B cell (primary cell): ENCODE measurements around the gene OR1I1.

ENCODE experiments used
- EZH2 ChIP-seq: IDR thresholded peaks from 2 replicates; pipeline ENCODE4 v1.6.1; 2012; ENCODE audit warnings: borderline replicate concordance, low read depth, mild to moderate bottlenecking, moderate library complexity, low read length; ENCODE audit not compliant: insufficient read depth, poor library complexity, severe bottlenecking
- TF ChIP-seq, protein P1 (sequence below): fragments of 200-600 bp; IDR thresholded peaks from one replicate; pipeline ENCODE4 v1.8.0; 2022; ENCODE audit warnings: antibody characterized with exemption, mild to moderate bottlenecking

DNA sequence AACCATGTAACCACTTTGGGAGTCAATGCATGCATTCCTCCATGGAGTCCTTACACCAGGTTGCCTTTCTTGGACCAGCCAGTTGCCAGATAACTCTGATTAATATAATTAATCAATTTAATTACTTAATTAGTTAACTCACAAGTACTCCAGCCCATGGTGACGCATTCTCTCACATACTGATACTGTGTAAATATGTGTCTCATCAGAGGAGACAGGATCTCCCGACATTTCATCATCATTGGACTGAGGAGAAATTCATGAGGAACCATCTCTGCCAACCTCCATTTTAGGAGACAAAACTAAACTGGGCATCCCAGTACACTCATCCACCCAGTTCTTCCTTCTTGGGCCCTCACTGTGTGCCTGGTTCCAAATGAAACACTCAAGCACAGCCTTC lies 39.2 kb upstream of the OR1I1 start:
- TF ChIP-seq, protein P1, sequence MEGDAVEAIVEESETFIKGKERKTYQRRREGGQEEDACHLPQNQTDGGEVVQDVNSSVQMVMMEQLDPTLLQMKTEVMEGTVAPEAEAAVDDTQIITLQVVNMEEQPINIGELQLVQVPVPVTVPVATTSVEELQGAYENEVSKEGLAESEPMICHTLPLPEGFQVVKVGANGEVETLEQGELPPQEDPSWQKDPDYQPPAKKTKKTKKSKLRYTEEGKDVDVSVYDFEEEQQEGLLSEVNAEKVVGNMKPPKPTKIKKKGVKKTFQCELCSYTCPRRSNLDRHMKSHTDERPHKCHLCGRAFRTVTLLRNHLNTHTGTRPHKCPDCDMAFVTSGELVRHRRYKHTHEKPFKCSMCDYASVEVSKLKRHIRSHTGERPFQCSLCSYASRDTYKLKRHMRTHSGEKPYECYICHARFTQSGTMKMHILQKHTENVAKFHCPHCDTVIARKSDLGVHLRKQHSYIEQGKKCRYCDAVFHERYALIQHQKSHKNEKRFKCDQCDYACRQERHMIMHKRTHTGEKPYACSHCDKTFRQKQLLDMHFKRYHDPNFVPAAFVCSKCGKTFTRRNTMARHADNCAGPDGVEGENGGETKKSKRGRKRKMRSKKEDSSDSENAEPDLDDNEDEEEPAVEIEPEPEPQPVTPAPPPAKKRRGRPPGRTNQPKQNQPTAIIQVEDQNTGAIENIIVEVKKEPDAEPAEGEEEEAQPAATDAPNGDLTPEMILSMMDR: no peak
- no peak for TF ChIP-seq EZH2
